H1 (cell line): ENCODE measurements around the gene NRDE2. TPM values are rescaled to one million over a fixed set of nuclear protein-coding genes. Genes with fewer than 3 reads are reported as not detected.

Source experiments
- CBX5 ChIP-seq: fragments of 300-800, 300-1000 bp; sonication (generic); IDR thresholded peaks from 2 replicates; pipeline ENCODE4 v1.7.1; 2016; ENCODE audit warnings: antibody characterized with exemption, low read length, low read depth
- CHD2 ChIP-seq: IDR thresholded peaks from 2 replicates; pipeline ENCODE4 v1.6.1; 2012; ENCODE audit warnings: low read length, improper control_type of control experiment
- RNF2 ChIP-seq: fragments of 200-900, 300-1000 bp; sonication (generic); IDR thresholded peaks from 2 replicates; pipeline ENCODE4 v1.7.1; 2016; ENCODE audit warnings: borderline replicate concordance, low read depth, mild to moderate bottlenecking, antibody characterized with exemption, low read length; ENCODE audit not compliant: poor library complexity, severe bottlenecking; ENCODE audit errors: missing control alignments
- polyA plus RNA-seq, 7 experiments: library from polyadenylated mRNA; depleted of rRNA in 3 of 7; stranded (reverse) in 5 of 7; unstranded in 2 of 7; fragments of >200 nt in 5 of 7; fragments of 200-250 nt in 2 of 7; gene quantifications; 1 replicate in 5 of 7; 2 replicates in 1 of 7; 4 replicates in 1 of 7; pipeline versions ENCODE4 v1.2.1 to v1.2.3, GENCODE V29; 2011 to 2013; ENCODE audit warnings: missing spikeins in 2 of 7, mixed read lengths in 2 of 7
- total RNA-seq: library from RNA; stranded (reverse); fragmentation: NEBNext Ultra II Directional; extraction: Animal tissue kit (Norgen Biotek cat#: 25700); gene quantifications from 2 replicates; pipeline ENCODE4 v1.2.1, GENCODE V29; 2021

NRDE2 gene
- total and polyA plus RNA-seq, 2 of the 8 experiments (the other 6 are each of a cell fraction or from before 2014, with no cell fraction given): 4.9 to 12.1 TPM

GRCh38 chr14:90297876-90298629 is 33.7 kb downstream of the NRDE2 start (continued):
- no peak for TF ChIP-seq RNF2
- no peak for TF ChIP-seq CHD2
- no peak for TF ChIP-seq CBX5
